ENCODE measurements around the gene STAT5A. TPM values are rescaled to one million over a fixed set of nuclear protein-coding genes. Genes with fewer than 3 reads are reported as not detected.

Gene STAT5A
- total RNA-seq, 1 experiment from 2014 or later = 0.19 TPM

DNA sequence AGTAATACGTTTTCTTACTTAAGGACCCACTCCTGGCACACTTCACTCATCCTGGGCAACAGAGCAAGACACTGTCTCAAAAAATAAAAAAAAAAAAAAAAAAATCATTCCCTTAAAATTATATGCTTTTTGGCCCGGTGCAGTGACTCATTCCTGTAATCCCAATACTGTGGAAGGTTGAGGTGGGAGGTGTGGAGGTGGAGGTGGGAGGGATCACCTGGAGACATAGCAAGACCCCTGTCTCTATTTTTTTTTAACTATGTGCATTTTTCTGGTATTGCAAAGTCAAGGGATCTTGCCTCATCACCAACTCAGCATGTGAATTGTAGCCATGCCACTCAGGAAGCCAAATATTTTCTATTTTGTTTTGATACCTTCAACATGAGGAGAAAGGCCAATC is 21.8 kb upstream of the STAT5A start:
- TF ChIP-seq, protein P1, sequence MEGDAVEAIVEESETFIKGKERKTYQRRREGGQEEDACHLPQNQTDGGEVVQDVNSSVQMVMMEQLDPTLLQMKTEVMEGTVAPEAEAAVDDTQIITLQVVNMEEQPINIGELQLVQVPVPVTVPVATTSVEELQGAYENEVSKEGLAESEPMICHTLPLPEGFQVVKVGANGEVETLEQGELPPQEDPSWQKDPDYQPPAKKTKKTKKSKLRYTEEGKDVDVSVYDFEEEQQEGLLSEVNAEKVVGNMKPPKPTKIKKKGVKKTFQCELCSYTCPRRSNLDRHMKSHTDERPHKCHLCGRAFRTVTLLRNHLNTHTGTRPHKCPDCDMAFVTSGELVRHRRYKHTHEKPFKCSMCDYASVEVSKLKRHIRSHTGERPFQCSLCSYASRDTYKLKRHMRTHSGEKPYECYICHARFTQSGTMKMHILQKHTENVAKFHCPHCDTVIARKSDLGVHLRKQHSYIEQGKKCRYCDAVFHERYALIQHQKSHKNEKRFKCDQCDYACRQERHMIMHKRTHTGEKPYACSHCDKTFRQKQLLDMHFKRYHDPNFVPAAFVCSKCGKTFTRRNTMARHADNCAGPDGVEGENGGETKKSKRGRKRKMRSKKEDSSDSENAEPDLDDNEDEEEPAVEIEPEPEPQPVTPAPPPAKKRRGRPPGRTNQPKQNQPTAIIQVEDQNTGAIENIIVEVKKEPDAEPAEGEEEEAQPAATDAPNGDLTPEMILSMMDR (conservative IDR thresholded peaks at IDR 0.05; ENCODE audit: low read depth, low read length) = no peak
- TF ChIP-seq EZH2 (IDR thresholded peaks at IDR 0.05; ENCODE audit: borderline replicate concordance, low read depth, low read length, poor library complexity, severe bottlenecking) = no peak
- Histone ChIP-seq H3K27ac (ENCODE audit: low read depth, low read length, poor library complexity, severe bottlenecking) (no peak overlapping the region), H3K36me3 (ENCODE audit: insufficient read depth, low read length, poor library complexity, severe bottlenecking) (no peaks in the 10 kb centered on the region), H3K9me3 (ENCODE audit: low read depth, low read length, poor library complexity, severe bottlenecking) (no peaks in the 10 kb centered on the region), H3K4me3 (ENCODE audit: low read depth, low read length, poor library complexity, severe bottlenecking) (no peak overlapping the region), H3K4me1 (ENCODE audit: insufficient read depth, low read length, poor library complexity, severe bottlenecking) (no peaks in the 10 kb centered on the region), H3K27me3 (replicated peaks; ENCODE audit: insufficient read depth, low read depth, low read length, poor library complexity) (no peaks in the 10 kb centered on the region)
- intact Hi-C loops (cut with micrococcal nuclease; ENCODE audit: unreplicated experiment) = no loop called here
- DNase-seq (ENCODE audit: low spot score) = no peak
- ChIA-PET POLR2A (ENCODE audit: low non-redundant PET) (no interaction called here), CTCF (no interaction called here)
- no TSS peak for BruUV-seq (replicated peaks)

DNA sequence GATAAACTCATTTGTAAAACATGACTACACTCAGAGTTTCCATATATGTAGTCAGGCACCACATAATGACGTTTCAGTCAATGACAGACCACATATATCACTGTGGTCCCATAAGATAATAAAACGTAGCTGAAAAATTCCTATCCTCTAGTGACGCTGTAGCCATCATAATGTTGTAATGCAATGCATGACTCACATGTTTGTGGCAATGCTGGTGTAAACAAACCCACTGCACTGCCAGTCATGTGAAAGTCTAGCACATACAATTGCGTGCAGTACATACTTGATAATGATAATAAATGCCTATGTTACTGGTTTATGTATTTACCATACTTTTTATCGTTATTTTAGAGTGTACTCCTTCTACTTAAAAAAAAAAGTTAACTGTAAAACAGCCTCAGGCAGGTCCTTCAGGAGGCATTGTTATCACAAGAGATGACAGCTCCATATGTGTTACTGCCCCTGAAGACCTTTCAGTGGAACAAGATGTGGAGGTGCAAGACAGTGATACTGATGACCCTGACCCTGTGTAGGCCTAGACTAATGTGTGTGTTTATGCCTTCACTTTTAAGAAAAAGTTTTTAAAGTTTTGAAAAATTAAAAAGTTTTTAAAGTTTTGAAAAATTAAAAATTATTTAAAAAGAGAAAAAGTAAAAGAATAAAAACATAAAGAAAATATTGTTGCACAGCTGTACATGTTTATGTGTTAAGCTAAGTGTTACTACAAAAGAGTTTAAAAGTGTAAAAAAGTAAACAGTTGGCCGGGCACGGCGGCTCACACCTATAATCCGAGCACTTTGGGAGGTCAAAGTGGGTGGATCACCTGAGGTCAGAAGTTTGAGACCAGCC is 21.2 kb upstream of the STAT5A start:
- BruUV-seq (replicated peaks) = no TSS peak
- Histone ChIP-seq H3K36me3 (ENCODE audit: insufficient read depth, low read length, poor library complexity, severe bottlenecking) (no peaks in the 10 kb centered on the region), H3K27me3 (replicated peaks; ENCODE audit: insufficient read depth, low read depth, low read length, poor library complexity) (no peaks in the 10 kb centered on the region), H3K9me3 (ENCODE audit: low read depth, low read length, poor library complexity, severe bottlenecking) (no peaks in the 10 kb centered on the region), H3K27ac (ENCODE audit: low read depth, low read length, poor library complexity, severe bottlenecking) (no peak overlapping the region), H3K4me3 (ENCODE audit: low read depth, low read length, poor library complexity, severe bottlenecking) (no peak overlapping the region), H3K4me1 (ENCODE audit: insufficient read depth, low read length, poor library complexity, severe bottlenecking) (no peaks in the 10 kb centered on the region)
- no peak for TF ChIP-seq EZH2 (IDR thresholded peaks at IDR 0.05; ENCODE audit: borderline replicate concordance, low read depth, low read length, poor library complexity, severe bottlenecking)
- TF ChIP-seq, protein P1 (conservative IDR thresholded peaks at IDR 0.05; ENCODE audit: low read depth, low read length) = no peak
- intact Hi-C loops (cut with micrococcal nuclease; ENCODE audit: unreplicated experiment) = no loop called here
- ChIA-PET CTCF (no interaction called here), POLR2A (ENCODE audit: low non-redundant PET) (no interaction called here)
- DNase-seq (ENCODE audit: low spot score) = no peak

DNA sequence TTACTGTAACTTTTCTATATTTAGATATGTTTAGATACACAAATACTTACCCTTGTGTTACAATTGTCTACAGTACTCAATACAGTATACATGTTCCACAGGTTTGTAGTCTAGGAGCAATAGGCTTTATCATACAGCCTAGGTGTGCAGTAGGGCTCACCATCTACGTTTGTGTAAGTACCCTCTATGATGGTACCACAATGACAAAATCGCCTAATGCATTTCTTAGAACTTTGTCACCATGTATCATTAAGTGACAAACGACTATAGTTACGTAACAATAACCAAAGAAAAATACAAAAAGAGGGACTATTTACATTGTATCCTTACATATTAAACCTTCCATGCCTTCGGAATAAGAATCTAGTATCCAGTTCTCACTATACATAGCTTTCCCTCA is 20.1 kb upstream of the STAT5A start:
- DNase-seq (ENCODE audit: low spot score) = no peak
- Histone ChIP-seq H3K27me3 (replicated peaks; ENCODE audit: insufficient read depth, low read depth, low read length, poor library complexity) (no peaks in the 10 kb centered on the region), H3K4me1 (ENCODE audit: insufficient read depth, low read length, poor library complexity, severe bottlenecking) (no peaks in the 10 kb centered on the region), H3K9me3 (ENCODE audit: low read depth, low read length, poor library complexity, severe bottlenecking) (no peaks in the 10 kb centered on the region), H3K27ac (ENCODE audit: low read depth, low read length, poor library complexity, severe bottlenecking) (no peak overlapping the region), H3K36me3 (ENCODE audit: insufficient read depth, low read length, poor library complexity, severe bottlenecking) (no peaks in the 10 kb centered on the region), H3K4me3 (ENCODE audit: low read depth, low read length, poor library complexity, severe bottlenecking) (no peak overlapping the region)
- ChIA-PET CTCF (no interaction called here), POLR2A (ENCODE audit: low non-redundant PET) (no interaction called here)
- TF ChIP-seq EZH2 (IDR thresholded peaks at IDR 0.05; ENCODE audit: borderline replicate concordance, low read depth, low read length, poor library complexity, severe bottlenecking) = no peak
- TF ChIP-seq, protein P1 (conservative IDR thresholded peaks at IDR 0.05; ENCODE audit: low read depth, low read length) = no peak
- intact Hi-C loops (cut with micrococcal nuclease; ENCODE audit: unreplicated experiment) = no loop called here
- BruUV-seq (replicated peaks) = no TSS peak

Measured in A673 (cell line).